Panc1 (cell line): ENCODE results near the gene TMEM131.

ENCODE experiments used
- CTCF ChIP-seq: fragments of 450-650 bp; IDR thresholded peaks from 2 replicates; pipeline ENCODE4 v1.5.1; 2017; ENCODE audit warnings: mild to moderate bottlenecking
- POLR2AphosphoS5 ChIP-seq: IDR thresholded peaks from 2 replicates; pipeline ENCODE4 v1.6.1; 2012; ENCODE audit warnings: mild to moderate bottlenecking, low read depth, low read length, moderate library complexity
- SIN3A ChIP-seq: IDR thresholded peaks from 2 replicates; pipeline ENCODE4 v1.6.1; 2012; ENCODE audit warnings: low read depth, mild to moderate bottlenecking, low read length, moderate library complexity, borderline replicate concordance; ENCODE audit not compliant: insufficient read depth
- TCF7L2 ChIP-seq: IDR thresholded peaks from 2 replicates; pipeline ENCODE4 v1.6.1; 2011; ENCODE audit warnings: mild to moderate bottlenecking, low read depth, low read length, inconsistent platforms

- no peak for TF ChIP-seq POLR2AphosphoS5
- TF ChIP-seq TCF7L2: no peak
- no peak for TF ChIP-seq SIN3A
- TF ChIP-seq CTCF: no peak
These were observed 84.4 kb downstream of the TMEM131 start for GRCh38 chr2:97911206-97911921.
